ENCODE data around the gene GXYLT2. TPM values are rescaled to one million over a fixed set of nuclear protein-coding genes. Genes with fewer than 3 reads are reported as not detected.

Gene GXYLT2
- total RNA-seq, 1 donor: 77.4 TPM

Small RNA genes within 50 kb of the gene (small RNA-seq; reads per million reads assigned to genes)
- gene RF00017: not detected

Other genes with a start within 250 kb of the GXYLT2 start
- gene SHQ1, start 39.6 kb upstream of the GXYLT2 start, total RNA-seq: 19.2 TPM in 2 replicates
- 83.7 and 84.3 TPM in 2 replicates for gene PPP4R2, start 108.8 kb downstream of the GXYLT2 start, total RNA-seq
- 6.2 and 7.4 TPM in 2 replicates for gene EBLN2, start 173.6 kb downstream of the GXYLT2 start, total RNA-seq

Data from osteoblast (primary cell).